HEK293T (cell line): ENCODE results near the gene ADGRB3.

ENCODE experiments used
- BHLHE40 ChIP-seq: fragments of 450-650 bp; IDR thresholded peaks from 2 replicates; pipeline ENCODE4 v1.6.1; 2016; ENCODE audit warnings: mild to moderate bottlenecking, moderate library complexity, borderline replicate concordance
- CTBP1 ChIP-seq: fragments of 450-650 bp; IDR thresholded peaks from 2 replicates; pipeline ENCODE4 v1.6.1; 2016; ENCODE audit warnings: borderline replicate concordance
- ELF4 ChIP-seq: fragments of 450-650 bp; IDR thresholded peaks from 2 replicates; pipeline ENCODE4 v1.6.1; 2017; ENCODE audit warnings: antibody characterized with exemption
- FOXK2 ChIP-seq: fragments of 450-650 bp; IDR thresholded peaks from 2 replicates; pipeline ENCODE4 v1.6.1; 2016; ENCODE audit warnings: mild to moderate bottlenecking
- FOXM1 ChIP-seq: fragments of 450-650 bp; IDR thresholded peaks from 2 replicates; pipeline ENCODE4 v1.6.1; 2017; ENCODE audit warnings: mild to moderate bottlenecking, borderline replicate concordance
- HDGF ChIP-seq: fragments of 450-650 bp; IDR thresholded peaks from 2 replicates; pipeline ENCODE4 v1.6.1; 2017; ENCODE audit warnings: antibody characterized with exemption, borderline replicate concordance
- LEF1 ChIP-seq: fragments of 450-650 bp; IDR thresholded peaks from 2 replicates; pipeline ENCODE4 v1.6.1; 2017; ENCODE audit warnings: mild to moderate bottlenecking, borderline replicate concordance
- PKNOX1 ChIP-seq: fragments of 450-650 bp; IDR thresholded peaks from 2 replicates; pipeline ENCODE4 v1.6.1; 2016
- SP1 ChIP-seq: fragments of 450-650 bp; IDR thresholded peaks from 2 replicates; pipeline ENCODE4 v1.6.1; 2017
- SUZ12 ChIP-seq: fragments of 450-650 bp; IDR thresholded peaks from 2 replicates; pipeline ENCODE4 v1.6.1; 2016; ENCODE audit warnings: mild to moderate bottlenecking
- TARDBP ChIP-seq: fragments of 450-650 bp; IDR thresholded peaks from 2 replicates; pipeline ENCODE4 v1.6.1; 2016
- ZNF384 ChIP-seq: fragments of 450-650 bp; IDR thresholded peaks from 2 replicates; pipeline ENCODE4 v1.6.1; 2016

- TF ChIP-seq FOXK2 (no peak), FOXM1 (no peak), BHLHE40 (no peak), ZNF384 (no peak), LEF1 (no peak), TARDBP (no peak), ELF4 (no peak), PKNOX1 (no peak), CTBP1 (no peak), SUZ12 (no peak), HDGF (no peak), SP1 (no peak)
Measured at GRCh38 chr6:68760485-68760884, 125.4 kb downstream of the ADGRB3 start.
